ENCODE measurements around the gene MAP3K1. TPM values are rescaled to one million over a fixed set of nuclear protein-coding genes. Genes with fewer than 3 reads are reported as not detected.

MAP3K1 gene
- total and polyA plus RNA-seq, 9 of the 15 experiments (the other 6 are each of a cell fraction or from before 2014, with no cell fraction given): 3.9 to 13.9 (median 7.5) TPM

DNA sequence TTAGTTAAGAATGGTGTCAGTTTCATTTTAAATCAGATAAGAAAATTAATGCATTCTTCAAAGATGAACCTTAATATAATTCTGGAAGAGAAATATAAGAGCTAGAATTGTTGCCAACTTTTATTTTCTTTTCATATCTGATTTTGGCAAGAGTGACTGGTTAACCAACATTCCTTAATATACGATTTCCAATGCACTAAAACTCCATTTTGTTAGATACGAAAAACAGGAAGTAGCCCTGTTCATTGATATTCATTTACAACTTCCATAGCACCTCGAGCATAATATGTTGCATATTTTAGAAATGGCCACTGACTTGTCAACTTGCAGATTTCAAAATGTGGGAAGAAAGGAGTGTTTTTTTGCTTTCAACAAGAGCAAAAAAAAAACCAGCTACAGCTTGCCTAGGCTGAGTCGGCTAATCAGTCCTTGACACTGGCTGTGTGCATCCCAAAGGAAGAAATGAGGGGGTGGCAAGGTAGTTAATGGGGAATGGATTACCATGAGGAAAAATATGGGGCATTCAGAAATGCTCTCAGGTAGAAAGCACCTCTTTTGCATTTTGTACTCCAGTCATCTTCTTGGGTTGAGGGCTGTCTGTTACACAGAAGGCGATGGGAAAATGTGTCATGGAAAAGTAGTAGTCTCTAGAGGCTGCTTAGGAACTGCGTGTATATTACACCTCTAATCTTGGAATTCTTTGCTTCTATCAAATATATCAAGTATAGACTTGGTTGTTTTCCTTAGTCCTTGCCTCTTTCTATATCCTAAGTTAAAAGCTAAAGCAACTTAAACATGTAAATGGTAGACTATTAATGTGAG, 3.9 kb downstream of the MAP3K1 start:
- Histone ChIP-seq H4K20me1 (replicated peaks; ENCODE audit: control insufficient read depth, insufficient read depth, low read length) (peaks cover 5% of the 10 kb centered on the region; the same call in 1 of the 2 replicates), H3K27ac (ENCODE audit: extremely low read depth, low read depth, low read length) (peak overlapping the region; percentile 48; the same call in 2 of the 3 replicates), H3K9me1 (ENCODE audit: control insufficient read depth, insufficient read depth, low read length) (no peaks in the 10 kb centered on the region), H2AFZ (ENCODE audit: low read depth, low read length) (peak overlapping the region; percentile 61), H3K4me1 (replicated peaks in 1 of 2; ENCODE audit: control insufficient read depth in 2 of 2, insufficient read depth in 2 of 2, low read length in 2 of 2) (peaks cover 12 to 22% of the 10 kb centered on the region in 2 experiments; a peak in 4 of 5 replicates), H3K9me3 (replicated peaks; ENCODE audit: control insufficient read depth, insufficient read depth, low read depth, low read length) (no peaks in the 10 kb centered on the region), H3K9ac (ENCODE audit: insufficient read depth in 1 of 2, low read depth in 2 of 2, low read length in 2 of 2) (peak overlapping the region in 1 of 2 experiments; percentile 27; a peak in 2 of 4 replicates), H3K4me2 (ENCODE audit: insufficient read depth, low read length) (peak overlapping the region; percentile 44), H3K27me3 (ENCODE audit: control insufficient read depth in 2 of 2, insufficient read depth in 2 of 2, low read length in 2 of 2) (no peaks in the 10 kb centered on the region), H3K36me3 (ENCODE audit: control insufficient read depth, insufficient read depth, low read length) (peaks cover 5% of the 10 kb centered on the region; the same call in 1 of the 3 replicates), H3K4me3 (peak overlapping the region; percentile 9; the same call in 1 of the 2 replicates), H3K79me2 (ENCODE audit: control insufficient read depth, insufficient read depth, low read length) (peaks cover 84% of the 10 kb centered on the region)
- WGBS (ENCODE audit: insufficient coverage, low coverage, missing lambda C conversion rate): 27% methylated on average over 6 of the region's 6 CpGs
- ChIA-PET CTCF (ENCODE audit: low intra/inter-chr PET ratio) (no interaction called here), POLR2A (interaction anchor here (2.5 kb wide), 1 partner anchor 8 kb away, joined by 5 read pairs; no protein-coding TSS in a partner anchor)
- in situ Hi-C loops (cut with MboI) (no loop called here), intact Hi-C loops (cut with micrococcal nuclease) (loop anchor here (5.0 kb wide), 1 partner anchor 88 kb away; the partner anchor contains the start of gene SETD9)
- BruUV-seq (replicated peaks): no TSS peak
- ATAC-seq: no peak
- DNase-seq (ENCODE audit: extremely low read depth in 1 of 4, low spot score in 3 of 4): no peak
- peak; percentile 65 for FAIRE-seq
- TF ChIP-seq ELF1 (tag; IDR thresholded peaks at IDR 0.05) (peak; percentile 44), GABPA (tag; conservative IDR thresholded peaks at IDR 0.05; ENCODE audit: low read depth) (peak; percentile 36), RHOXF2B (CRISPR knock-in tag; conservative IDR thresholded peaks at IDR 0.05) (0 out of 2 replicates have a peak, but pooled peaks have one; percentile 26), TAF9B (IDR thresholded peaks at IDR 0.05; ENCODE audit: partially characterized antibody) (no peak), DPF2 (IDR thresholded peaks at IDR 0.05) (0 out of 2 replicates have a peak, but pooled peaks have one; percentile 10), ZNF197 (CRISPR knock-in tag; IDR thresholded peaks at IDR 0.05; ENCODE audit: low read depth) (0 out of 2 replicates have a peak, but pooled peaks have one; percentile 29), EGR1 (conservative IDR thresholded peaks at IDR 0.05) (peak; percentile 44), SPI1 (IDR thresholded peaks at IDR 0.05; ENCODE audit: borderline replicate concordance, low read depth, low read length) (peak; percentile 70), MXI1 (IDR thresholded peaks at IDR 0.05; ENCODE audit: low read depth, low read length) (no peak), NR2C2 (CRISPR knock-in tag; IDR thresholded peaks at IDR 0.05) (no peak), NR2C2 (tag; IDR thresholded peaks at IDR 0.05) (0 out of 2 replicates have a peak, but pooled peaks have one; percentile 20), OTX1 (CRISPR knock-in tag; IDR thresholded peaks at IDR 0.05) (no peak), RNF2 (IDR thresholded peaks at IDR 0.05) (no peak)
- TF ChIP-seq, protein P1, sequence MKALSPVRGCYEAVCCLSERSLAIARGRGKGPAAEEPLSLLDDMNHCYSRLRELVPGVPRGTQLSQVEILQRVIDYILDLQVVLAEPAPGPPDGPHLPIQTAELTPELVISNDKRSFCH (CRISPR knock-in tag; IDR thresholded peaks at IDR 0.05): no peak
- TF ChIP-seq, protein P1 (tag; IDR thresholded peaks at IDR 0.05): 0 out of 2 replicates have a peak, but pooled peaks have one; percentile 37
- TF ChIP-seq, protein P2, sequence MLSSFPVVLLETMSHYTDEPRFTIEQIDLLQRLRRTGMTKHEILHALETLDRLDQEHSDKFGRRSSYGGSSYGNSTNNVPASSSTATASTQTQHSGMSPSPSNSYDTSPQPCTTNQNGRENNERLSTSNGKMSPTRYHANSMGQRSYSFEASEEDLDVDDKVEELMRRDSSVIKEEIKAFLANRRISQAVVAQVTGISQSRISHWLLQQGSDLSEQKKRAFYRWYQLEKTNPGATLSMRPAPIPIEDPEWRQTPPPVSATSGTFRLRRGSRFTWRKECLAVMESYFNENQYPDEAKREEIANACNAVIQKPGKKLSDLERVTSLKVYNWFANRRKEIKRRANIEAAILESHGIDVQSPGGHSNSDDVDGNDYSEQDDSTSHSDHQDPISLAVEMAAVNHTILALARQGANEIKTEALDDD (IDR thresholded peaks at IDR 0.05): peak; percentile 28; the same call in 1 of the 2 replicates
- TF ChIP-seq, protein P3, sequence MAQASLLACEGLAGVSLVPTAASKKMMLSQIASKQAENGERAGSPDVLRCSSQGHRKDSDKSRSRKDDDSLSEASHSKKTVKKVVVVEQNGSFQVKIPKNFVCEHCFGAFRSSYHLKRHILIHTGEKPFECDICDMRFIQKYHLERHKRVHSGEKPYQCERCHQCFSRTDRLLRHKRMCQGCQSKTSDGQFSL (CRISPR knock-in tag; IDR thresholded peaks at IDR 0.05): no peak
- TF ChIP-seq, protein P3 (tag; IDR thresholded peaks at IDR 0.05): no peak
- TF ChIP-seq, protein P4, sequence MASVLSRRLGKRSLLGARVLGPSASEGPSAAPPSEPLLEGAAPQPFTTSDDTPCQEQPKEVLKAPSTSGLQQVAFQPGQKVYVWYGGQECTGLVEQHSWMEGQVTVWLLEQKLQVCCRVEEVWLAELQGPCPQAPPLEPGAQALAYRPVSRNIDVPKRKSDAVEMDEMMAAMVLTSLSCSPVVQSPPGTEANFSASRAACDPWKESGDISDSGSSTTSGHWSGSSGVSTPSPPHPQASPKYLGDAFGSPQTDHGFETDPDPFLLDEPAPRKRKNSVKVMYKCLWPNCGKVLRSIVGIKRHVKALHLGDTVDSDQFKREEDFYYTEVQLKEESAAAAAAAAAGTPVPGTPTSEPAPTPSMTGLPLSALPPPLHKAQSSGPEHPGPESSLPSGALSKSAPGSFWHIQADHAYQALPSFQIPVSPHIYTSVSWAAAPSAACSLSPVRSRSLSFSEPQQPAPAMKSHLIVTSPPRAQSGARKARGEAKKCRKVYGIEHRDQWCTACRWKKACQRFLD (CRISPR knock-in tag; IDR thresholded peaks at IDR 0.05): 0 out of 2 replicates have a peak, but pooled peaks have one; percentile 39
